Activated CD8-positive, alpha-beta memory T cell treated with anti-CD3 and anti-CD28 coated beads for 36 hours (primary cell): ENCODE results near the gene STAP2. TPM values are rescaled to one million over a fixed set of nuclear protein-coding genes. Genes with fewer than 3 reads are reported as not detected.

Experiments
- CTCF ChIA-PET: fragments of 350-600 bp; sonication (Branson Sonifier 250); formaldehyde crosslinking; loops from one replicate; lab custom pipeline; 2021; ENCODE audit warnings: antibody characterized with exemption; lab: Charles Lee
- POLR2A ChIA-PET: fragments of 350-600 bp; sonication (Branson Sonifier 250); formaldehyde crosslinking; loops from one replicate; lab custom pipeline; 2021; ENCODE audit warnings: antibody characterized with exemption; lab: Charles Lee
- total RNA-seq, 2 experiments: library from RNA; stranded (reverse); gene quantifications; one replicate each; pipeline ENCODE4 v1.2.3, GENCODE V29; 2021

STAP2 gene
- total RNA-seq, 2 experiments from 2014 or later: 6.2 to 7.5 TPM

DNA sequence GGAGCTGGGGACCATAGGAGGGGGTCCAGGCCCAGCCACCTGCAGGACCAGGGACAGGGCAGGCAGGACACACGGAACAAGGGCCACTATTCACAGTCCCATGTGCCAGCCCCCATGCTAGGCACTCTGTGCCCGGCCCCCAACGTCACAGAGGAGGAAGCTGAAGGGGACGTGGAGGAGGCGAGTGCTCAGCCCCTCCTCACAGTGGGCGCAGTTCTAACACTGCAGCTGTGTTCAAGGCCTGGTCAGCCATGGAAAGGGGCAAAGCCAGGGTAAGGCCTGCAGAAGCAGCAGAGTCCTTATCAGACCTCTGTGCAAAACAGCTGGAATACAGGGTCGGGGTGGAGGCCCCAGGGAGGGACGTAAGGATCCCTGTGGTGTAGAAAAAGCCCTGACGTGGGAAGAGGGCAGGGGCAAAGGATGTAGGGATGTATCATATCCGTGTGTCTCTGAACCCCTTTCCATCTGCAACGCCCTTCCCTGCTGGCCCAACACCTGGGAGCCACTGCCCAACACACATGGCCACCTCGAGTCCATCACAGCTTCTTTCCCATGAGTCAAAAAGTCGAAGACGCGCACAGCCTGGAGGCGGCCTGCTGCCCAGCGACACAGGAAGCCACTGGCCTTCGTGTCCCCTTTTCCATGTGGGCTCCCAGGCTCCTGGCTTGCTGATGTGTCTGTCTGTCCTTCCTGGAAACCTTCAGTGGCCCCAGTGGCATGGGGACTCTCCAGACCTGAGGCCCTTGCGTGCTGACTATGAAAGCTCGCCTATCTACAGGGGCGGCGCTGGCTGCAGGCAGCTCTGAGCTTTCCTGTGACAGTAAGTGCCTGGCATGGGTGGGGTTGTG lies 33.8 kb upstream of the STAP2 start:
- CTCF ChIA-PET: interaction anchor here (0.9 to 1.0 kb wide), 2 partner anchors 28 to 105 kb away, joined by 4 to 6 read pairs; partner anchors contain the start of gene SH3GL1
- POLR2A ChIA-PET: no interaction called here

DNA sequence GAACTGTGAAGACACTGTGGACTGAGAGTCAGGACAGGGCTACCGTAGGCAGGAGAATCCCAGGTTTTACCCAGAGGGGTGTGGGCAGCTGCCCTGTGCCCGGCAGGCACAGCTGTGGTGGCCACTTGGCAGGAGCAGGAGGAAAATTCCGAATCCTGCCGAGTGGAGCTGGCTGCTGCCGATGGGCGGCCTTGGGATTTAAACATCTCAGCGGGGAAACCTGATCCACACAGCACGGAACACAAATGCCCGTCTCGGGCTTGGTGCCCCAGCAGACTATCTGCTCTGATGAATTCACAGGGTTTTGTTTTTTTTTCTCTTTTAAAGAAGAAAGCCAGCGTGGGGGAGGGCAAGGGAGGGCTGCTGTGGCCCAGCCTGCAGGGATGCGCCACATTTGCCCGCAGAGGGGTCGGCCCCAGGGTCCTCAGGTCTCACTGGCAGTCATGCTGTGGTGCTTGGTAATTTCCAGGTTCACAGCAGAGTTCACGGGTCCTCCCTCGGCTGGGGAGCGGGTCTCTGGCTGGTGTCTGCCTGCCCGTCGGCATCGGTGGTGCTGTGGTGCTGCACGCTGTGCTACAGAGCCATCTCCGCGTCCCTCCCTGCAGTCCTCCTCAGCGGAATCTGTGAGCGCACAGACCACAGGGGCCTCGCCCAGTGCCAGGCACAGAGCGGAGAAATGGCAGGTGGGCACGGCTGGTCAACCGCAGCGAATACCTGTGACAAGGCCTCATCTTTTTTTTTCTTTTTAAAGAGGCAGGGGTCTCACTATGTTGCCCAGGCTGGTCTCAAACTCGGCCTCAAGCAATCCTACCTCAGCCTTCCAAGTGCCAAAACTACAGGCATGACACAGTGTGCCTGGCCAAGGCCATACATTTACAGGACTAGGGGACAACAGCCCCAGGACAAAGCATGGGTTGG lies 32.9 kb upstream of the STAP2 start:
- CTCF ChIA-PET: interaction anchor here (0.9 to 3.7 kb wide), 3 partner anchors 29 to 104 kb away, joined by 4 to 44 read pairs (median 6); partner anchors contain the start of genes CHAF1A and SH3GL1
- POLR2A ChIA-PET: no interaction called here

DNA sequence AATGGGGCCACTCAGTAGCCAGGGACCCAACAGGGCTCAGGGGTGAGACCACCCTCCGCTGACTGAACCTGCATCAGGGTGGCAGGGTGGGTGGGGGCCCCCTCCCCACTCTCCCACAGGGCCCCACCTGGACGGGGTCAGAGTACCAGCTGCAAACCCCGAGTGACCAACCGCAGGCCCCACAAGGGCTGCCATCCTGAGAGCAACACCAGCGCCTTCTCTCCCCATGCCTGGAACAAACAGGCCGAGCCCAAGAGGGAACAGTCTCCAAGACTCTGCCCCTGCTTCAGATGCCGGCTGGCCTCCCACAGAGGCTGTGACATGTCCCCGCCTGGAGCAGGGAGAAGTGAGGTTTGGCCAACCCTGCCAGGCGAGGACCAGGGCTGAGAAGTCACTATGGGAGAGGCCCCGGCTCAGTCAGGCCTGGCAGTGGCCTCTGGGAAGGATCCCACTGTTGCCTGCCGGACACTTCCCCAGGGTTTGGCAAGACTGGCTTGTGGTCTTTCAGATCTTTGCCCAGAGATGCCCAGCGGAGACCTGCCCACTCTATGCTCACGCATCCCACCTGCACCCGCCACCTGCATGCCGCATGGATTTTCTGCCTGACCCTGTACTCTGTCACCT lies 31.9 kb upstream of the STAP2 start:
- ChIA-PET POLR2A (interaction anchor here (0.9 to 1.4 kb wide), 4 partner anchors 9 to 101 kb away, joined by 3 to 9 read pairs (median 6); partner anchors contain the start of genes MPND and SH3GL1), CTCF (interaction anchor here (0.6 to 3.7 kb wide), 14 partner anchors 9 to 153 kb away, joined by 3 to 44 read pairs (median 3); partner anchors contain the start of genes CHAF1A, MPND and SH3GL1)

DNA sequence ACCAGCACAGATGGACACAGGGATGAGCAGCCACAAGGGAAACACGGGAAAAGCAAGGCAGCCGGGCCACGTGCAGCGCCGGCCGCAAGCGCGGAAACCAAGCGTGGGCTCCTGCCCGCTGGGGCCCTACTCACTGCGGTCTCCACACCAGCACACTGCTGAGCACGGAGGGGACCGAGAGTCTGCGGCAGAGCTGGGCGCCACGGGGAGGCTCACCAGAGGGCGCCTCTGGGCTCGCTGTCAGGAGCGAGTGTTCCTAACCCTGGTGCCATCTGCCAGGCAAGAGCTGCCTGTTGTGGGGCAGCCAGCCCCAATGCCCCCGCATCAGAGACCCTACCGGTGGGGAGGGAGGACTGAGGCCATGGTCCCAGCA lies 31.2 kb upstream of the STAP2 start:
- POLR2A ChIA-PET: interaction anchor here (0.7 to 1.4 kb wide), 5 partner anchors 10 to 599 kb away, joined by 3 to 9 read pairs (median 6); partner anchors contain the start of genes KDM4B, MPND and SH3GL1
- CTCF ChIA-PET: interaction anchor here (0.7 to 3.7 kb wide), 14 partner anchors 10 to 121 kb away, joined by 3 to 44 read pairs (median 4); partner anchors contain the start of genes CHAF1A, MPND and SH3GL1

DNA sequence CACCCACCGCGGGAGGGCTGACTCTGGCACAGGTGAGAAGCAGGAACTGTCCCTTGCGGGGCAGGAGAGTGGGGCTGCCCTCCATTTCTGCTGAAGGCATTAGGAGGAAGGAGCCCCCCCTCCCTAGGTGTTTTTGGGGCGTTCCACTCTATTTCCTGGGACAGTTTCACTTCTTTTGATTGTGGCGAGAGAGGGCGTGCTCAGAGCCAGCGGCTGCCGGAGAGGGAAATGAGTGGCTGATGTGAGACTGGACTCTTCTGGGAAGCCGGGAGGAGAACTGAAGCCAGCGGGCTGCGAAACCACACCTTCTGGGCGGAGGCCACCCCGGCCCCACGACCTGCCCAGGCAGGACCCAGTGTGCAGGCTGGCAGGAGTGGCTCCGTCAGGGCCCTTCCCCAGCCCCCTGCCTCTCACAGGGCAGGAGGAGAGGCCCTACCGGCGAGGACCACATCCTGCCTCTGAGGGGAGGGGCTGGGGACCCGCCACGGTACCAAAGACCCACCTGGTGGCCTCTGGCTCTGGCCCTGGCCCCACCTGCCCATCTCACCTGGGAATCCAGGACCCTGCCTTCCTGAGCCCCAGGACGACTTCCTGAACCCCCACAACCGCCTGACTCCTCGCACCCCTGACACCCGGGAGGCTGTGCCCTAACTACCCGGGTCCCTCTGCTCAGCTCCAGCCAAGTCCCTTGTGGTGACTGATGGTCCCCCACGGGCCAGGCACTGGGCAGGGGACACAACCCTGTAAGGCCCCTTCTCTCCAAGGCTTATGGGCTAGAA lies 30.7 kb upstream of the STAP2 start:
- ChIA-PET CTCF (interaction anchor here (0.8 to 3.7 kb wide), 11 partner anchors 11 to 120 kb away, joined by 3 to 44 read pairs (median 4); partner anchors contain the start of genes CHAF1A, MPND and SH3GL1), POLR2A (interaction anchor here (0.7 to 1.4 kb wide), 6 partner anchors 10 to 599 kb away, joined by 3 to 9 read pairs (median 6); partner anchors contain the start of genes KDM4B, MPND and SH3GL1)

DNA sequence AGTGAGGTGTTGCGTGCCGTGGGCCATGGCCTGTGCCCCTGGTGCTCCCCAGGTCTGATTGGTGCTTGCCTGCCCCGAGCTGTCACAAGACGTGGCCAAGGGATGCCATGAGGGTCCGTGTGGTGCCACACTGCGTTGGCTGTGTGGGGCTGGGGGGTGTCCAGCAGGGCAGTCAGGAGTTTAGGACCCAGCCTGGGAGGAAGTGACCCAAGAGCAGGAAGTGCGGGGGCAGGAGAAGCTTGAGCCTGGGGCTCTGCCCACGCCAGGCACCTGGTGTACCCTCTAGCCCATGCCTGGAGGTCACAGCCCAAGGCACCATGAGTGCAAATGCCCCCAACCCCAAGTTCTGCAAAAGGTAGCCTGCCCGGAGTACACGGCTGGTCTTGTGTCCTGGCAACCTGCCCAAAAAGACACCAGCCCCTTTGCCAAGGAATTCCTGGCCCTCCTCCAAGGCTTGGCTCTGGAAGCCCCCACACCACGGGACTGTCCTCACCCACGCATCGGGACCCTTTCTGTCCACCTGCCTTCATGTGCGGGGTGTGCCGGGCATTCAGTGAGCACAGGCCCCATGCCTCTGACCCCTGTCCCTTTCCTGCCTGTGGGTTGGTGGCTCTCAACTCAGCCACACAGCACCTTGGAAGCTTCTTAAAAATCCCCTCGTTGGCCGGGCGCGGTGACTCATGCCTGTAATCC lies 29.6 kb upstream of the STAP2 start:
- CTCF ChIA-PET: interaction anchor here (0.6 to 3.7 kb wide), 5 partner anchors 12 to 91 kb away, joined by 3 to 44 read pairs (median 4); partner anchors contain the start of genes CHAF1A and SH3GL1
- POLR2A ChIA-PET: interaction anchor here (1.2 kb wide), 1 partner anchor 32 kb away, joined by 5 read pairs; the partner anchor contains the start of gene SH3GL1

DNA sequence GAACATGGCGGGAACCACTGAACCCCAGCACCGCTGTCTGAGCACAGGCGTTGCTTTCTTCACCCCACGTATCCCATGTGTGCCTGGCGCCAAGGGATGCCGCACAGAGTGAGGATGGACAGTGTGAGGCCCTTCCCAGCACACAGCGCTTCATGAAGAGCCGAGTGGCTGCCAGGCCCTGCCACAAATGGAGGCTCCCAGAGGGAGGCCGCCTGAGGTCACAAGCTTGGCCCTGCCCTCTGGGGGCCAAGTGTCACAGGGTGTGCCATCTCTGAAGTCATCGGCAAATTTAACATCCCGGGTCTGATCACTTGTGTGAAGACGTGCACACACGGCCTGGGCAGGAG lies 29.1 kb upstream of the STAP2 start:
- POLR2A ChIA-PET: interaction anchor here (1.2 kb wide), 1 partner anchor 33 kb away, joined by 5 read pairs; the partner anchor contains the start of gene SH3GL1
- CTCF ChIA-PET: interaction anchor here (1.1 to 3.7 kb wide), 4 partner anchors 12 to 90 kb away, joined by 4 to 44 read pairs (median 8); partner anchors contain the start of genes CHAF1A and SH3GL1

DNA sequence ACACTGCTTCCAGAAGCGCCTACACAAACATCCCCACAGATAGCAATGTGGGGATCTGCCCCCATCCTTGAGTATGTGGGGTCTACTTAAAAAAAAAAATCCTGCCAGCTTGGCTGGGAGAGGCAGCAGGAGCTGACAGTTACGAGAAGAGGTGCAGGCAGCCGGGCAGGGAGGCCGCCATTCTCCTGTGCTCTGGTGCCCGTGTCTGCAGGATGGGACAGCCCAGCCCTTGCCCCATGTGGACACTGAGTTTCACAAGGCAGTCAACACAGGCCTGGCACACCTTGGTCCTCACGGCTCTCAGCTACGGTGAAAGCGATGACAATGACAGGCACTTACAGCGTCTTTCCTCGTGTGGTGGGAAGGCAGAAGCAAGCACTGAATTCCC lies 28.7 kb upstream of the STAP2 start:
- POLR2A ChIA-PET: no interaction called here
- CTCF ChIA-PET: interaction anchor here (1.2 kb wide), 1 partner anchor 15 kb away, joined by 4 read pairs; no protein-coding TSS in a partner anchor

DNA sequence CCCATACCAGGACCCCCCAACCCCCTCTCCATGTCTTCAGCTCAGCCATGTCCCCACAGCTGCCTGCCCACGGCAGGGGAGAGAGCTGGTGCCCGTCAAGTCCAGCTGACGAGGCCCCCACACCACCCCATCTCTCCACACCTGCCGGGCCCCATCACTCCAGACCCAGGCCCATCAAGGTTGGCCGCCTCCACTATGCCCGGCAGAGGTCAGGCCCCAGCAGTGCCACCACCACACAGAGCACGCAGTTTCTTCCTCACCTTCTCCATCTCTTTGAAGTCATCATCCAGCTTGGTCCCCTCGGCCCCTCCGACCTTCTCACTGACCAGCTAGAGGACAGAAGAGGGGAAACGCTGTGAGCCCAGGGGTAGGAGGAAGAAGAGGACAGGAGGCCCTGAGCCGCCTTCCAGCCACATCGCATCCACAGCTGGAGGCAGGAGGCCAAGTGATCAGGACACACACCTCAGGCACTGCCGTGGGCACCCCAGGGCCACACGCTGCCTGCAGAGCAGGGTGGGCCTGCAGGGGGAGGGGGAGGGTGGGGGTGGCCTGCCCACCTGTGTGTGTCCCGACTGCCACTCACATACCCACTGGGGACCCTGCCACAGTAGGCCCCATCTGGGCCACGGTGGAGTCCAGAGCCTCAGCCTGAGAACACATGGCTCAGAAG lies 28.2 kb upstream of the STAP2 start:
- CTCF ChIA-PET: interaction anchor here (0.6 to 6.4 kb wide), 5 partner anchors 14 to 270 kb away, joined by 3 to 29 read pairs (median 4); partner anchors contain the start of gene MPND
- POLR2A ChIA-PET: interaction anchor here (0.5 to 1.0 kb wide), 2 partner anchors 36 to 96 kb away, joined by 3 read pairs; partner anchors contain the start of gene CHAF1A

DNA sequence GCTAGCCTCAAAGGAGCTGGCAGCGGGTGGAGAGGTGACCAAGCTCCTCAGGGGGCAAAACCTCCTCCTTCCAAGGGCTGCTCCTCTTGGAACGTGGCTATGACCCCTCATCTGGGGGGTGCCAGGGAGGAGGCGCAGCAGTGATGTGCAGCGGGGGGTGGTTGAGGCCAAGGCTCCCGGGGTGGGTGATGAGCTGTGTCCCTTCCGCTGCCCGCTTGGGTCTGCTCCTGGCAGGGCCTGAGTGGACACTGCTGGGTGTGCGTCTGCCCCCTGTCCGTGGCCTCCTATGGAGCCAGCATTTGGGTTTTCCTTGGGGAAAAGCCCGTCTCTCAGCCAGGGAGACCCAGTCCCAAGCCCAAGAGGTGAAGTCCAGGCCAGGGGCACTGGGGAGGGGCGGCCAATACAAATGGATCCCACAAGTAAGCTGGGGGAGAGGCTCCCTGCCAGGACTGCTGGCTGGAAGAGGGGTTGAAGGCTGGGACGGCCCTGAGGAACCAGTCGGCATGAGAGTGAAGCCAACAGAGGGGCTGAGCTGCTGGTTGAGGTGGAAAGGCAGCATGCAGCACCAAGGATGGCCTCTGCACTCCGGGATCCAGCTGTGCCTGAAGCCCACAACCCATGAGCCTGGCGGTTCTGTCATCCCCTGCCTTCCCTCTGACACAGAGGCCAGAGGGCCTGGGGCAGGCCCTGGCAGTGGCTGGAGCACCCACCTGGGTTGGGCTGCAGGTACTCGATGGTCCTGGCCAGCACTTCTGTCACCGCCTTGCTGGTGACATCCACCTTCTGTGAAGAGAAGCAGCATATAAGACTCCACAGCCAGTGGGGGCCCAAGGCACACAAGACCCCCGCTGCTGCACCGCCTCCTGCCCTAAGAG lies 27.4 kb upstream of the STAP2 start:
- CTCF ChIA-PET: interaction anchor here (0.6 to 6.4 kb wide), 4 partner anchors 13 to 269 kb away, joined by 3 to 29 read pairs (median 4); partner anchors contain the start of gene MPND

DNA sequence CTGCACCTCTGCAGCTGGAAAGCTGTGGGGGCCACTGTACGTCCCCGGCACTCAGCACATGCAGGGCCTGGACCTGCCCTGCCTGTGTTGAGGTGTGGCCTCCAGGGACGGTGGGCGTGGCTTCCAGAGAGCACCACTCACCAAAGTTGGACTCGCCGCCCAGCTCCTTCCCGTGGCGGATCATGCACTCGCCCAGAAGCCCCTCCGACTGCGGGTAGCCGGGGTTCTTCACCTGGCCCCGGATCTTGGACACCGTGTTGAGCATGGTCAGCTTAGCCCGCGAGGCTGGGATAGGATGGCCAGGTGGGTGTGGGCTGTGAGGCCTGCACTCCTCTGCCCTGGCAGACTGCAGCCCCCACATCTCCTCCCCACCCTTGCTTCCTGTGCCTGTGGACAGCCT lies 26.7 kb upstream of the STAP2 start:
- ChIA-PET CTCF (interaction anchor here (1.5 to 6.4 kb wide), 2 partner anchors 12 to 22 kb away, joined by 4 to 29 read pairs; partner anchors contain the start of gene MPND), POLR2A (no interaction called here)

More for the DNA sequence above, 27.4 kb upstream of the STAP2 start:
- POLR2A ChIA-PET: interaction anchor here (0.5 to 1.0 kb wide), 2 partner anchors 36 to 96 kb away, joined by 3 read pairs; partner anchors contain the start of gene CHAF1A

DNA sequence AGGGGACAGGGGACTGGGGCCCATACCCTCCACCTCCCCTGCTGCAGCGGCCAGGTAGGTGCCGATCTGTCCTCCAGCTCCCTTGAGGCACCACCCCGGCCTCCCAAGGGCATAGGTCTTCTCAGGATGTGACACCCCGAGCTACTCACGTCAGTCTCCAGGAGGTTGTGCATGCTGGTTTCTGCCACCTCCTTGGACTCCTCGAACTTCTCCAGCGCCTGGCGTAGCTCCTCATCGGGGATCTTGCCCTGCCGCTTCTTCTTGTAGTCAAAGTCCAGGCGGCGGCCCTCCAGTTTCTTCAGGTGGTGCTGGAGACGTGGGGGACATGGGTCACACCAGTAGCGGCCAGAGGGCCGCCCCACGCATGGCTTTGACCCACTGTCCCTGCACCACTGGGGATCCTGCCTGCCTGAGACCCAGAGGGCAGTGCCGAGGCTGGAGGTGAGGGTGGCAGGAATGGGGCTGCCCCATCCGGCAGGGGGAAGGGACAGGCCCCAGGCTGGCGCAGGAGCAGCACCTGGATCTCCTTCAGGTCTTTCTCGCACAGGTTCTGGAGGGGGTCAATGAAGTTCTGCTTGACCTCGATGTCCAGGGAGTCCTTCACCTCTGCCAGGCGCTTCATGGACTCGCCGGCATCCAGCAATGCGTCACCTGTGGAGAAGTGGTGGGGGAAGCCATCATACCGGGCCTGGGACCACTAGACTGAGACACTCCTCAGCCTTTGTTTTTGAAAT lies 25.1 kb upstream of the STAP2 start:
- ChIA-PET CTCF (interaction anchor here (0.9 to 6.4 kb wide), 4 partner anchors 11 to 97 kb away, joined by 3 to 29 read pairs (median 6); partner anchors contain the start of gene SH3GL1), POLR2A (interaction anchor here (0.7 kb wide), 1 partner anchor 89 kb away, joined by 3 read pairs; no protein-coding TSS in a partner anchor)

DNA sequence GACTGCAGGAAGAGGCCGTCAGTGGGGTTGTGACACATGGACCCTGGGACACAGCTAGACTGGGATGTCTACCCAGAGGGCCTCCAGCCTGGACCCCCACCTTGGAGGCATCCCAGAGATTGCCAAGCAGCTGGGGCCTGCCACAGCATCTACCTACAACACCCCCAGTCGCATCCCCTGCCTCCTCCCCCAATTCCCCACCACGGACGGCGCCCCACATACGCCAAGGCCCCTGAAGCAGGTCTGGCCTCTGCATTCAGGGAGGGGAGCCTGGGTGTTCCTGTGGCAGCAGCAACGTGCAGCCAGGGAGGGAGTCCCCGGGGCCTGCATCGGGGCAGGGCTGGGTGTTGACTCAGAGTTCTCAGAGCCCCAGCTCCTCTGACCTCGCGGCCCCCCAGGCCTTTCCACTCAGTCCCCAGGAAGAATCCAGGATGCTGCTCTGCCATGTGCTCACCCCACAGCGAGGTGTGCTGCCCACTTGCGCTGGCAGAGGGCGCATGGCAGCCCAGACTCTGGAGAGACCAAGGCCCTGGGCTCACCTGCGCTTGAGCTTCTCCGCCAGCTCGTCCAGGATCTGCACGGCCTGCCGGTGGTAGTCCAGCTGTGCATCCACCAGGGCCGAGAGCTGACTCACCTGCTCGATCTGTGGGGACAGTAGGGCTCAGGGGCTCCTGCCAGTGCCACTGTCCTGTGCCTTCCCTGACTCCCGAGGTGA lies 24.4 kb upstream of the STAP2 start:
- ChIA-PET POLR2A (no interaction called here), CTCF (interaction anchor here (0.6 to 6.4 kb wide), 5 partner anchors 10 to 104 kb away, joined by 3 to 29 read pairs (median 5); partner anchors contain the start of gene SH3GL1)
